Pancreas (tissue), 10 donors: Measurements from ENCODE around the gene MTCL1. TPM values are rescaled to one million over a fixed set of nuclear protein-coding genes. Genes with fewer than 3 reads are reported as not detected.
"Not testable (repeated sequence)": the region's sequence is repeated elsewhere in the genome, so short reads cannot be mapped to it uniquely, and the experiment has no call there.

Experiments used
- ATAC-seq, 4 donors: fragments of 200-7000 bp; cut with Tn5 transposase; one replicate each; pipeline versions ENCODE4 v1.8.0 to v1.9.1; 2020; ENCODE audit warnings: mild to moderate bottlenecking in 4 of 4, moderate library complexity in 4 of 4
- DNase-seq, 6 donors: peaks; one replicate each; pipeline ENCODE4 v3.0.0-alpha.2; 2020
- FAIRE-seq: peaks from 2 replicates; lab custom pipeline; 2012; peaks lifted over from hg19 to GRCh38; lab: Jason Lieb, UNC
- H3K27ac ChIP-seq, 4 donors: fragments of 200-600 bp; sonication (generic); 1 replicate in 3 of 4; 2 replicates in 1 of 4; pipeline versions ENCODE4 v1.5.0 to v1.8.0; 2020
- H3K27me3 ChIP-seq, 4 donors: fragments of 200-600 bp; one replicate each; pipeline ENCODE4 v1.8.0; 2021
- H3K36me3 ChIP-seq, 3 donors: fragments of 200-600 bp; sonication (generic) in 1 of 3; one replicate each; pipeline versions ENCODE4 v1.5.0 to v1.8.0; 2020 to 2021
- H3K4me1 ChIP-seq, 3 donors: fragments of 200-600 bp; one replicate each; pipeline ENCODE4 v1.8.0; 2021
- H3K4me3 ChIP-seq, 4 donors: fragments of 200-600 bp; sonication (generic) in 2 of 4; one replicate each; pipeline versions ENCODE4 v1.5.0 to v1.8.0; 2020 to 2021
- H3K9me3 ChIP-seq, 4 donors: fragments of 200-600 bp; one replicate each; pipeline ENCODE4 v1.8.0; 2021
- CTCF ChIP-seq, 4 donors: fragments of 200-600 bp; sonication (generic) in 3 of 4; IDR thresholded peaks; one replicate each; pipeline versions ENCODE4 v1.5.0 to v1.8.0; 2021; ENCODE audit warnings: antibody characterized with exemption in 4 of 4
- WGBS, 2 donors: extraction: QIAGEN DNeasy Blood & Tissue Kit; methylation state at CpG; one replicate each; pipeline ENCODE4 v1.1.7; 2013; 5-methylcytosine and 5-hydroxymethylcytosine counted together
- intact Hi-C, 3 donors: fragments of 100-400 bp; cut with DNase I; formaldehyde crosslinking; loops; one replicate each; pipeline versions ENCODE4 v1.11.1 to v1.14.2; 2022
- polyA plus RNA-seq, 2 donors: library from polyadenylated mRNA; stranded (reverse); fragments of 200-250 nt; gene quantifications; one replicate each; pipeline ENCODE4 v1.2.3, GENCODE V29; 2013
- total RNA-seq, 6 donors: library from RNA; stranded (reverse); fragmentation: NEBNext Ultra II Directional in 4 of 6; extraction: Animal tissue kit (Norgen Biotek cat#: 25700) in 4 of 6; gene quantifications; one replicate each; pipeline versions ENCODE4 v1.2.1 to v1.2.4, GENCODE V29; 2021 to 2023
- donor health status: healthy with polysubstance abuse.
- donor health status: DM: no; HTN: no; CAD: no; lungs with moderate emphysema.
- donor health status: DM: no; HTN: no; CAD: no.
- donor health status: control.
- donor health status: control.
- donor health status: Bipolar disorder and iron deficiency.
- donor health status: DM: yes; HTN: yes; CAD: no.
- donor health status: DM: no; HTN: no; CAD: no.
- donor health status: DM: no; HTN: no; CAD: no.
- donor health status: DM: yes; HTN: yes; CAD: no.

MTCL1 gene
- total and polyA plus RNA-seq, 8 donors = 9.2 to 18.4 (median 12.9) TPM

- no peak for DNase-seq
- H3K4me3 ChIP-seq = no peak overlapping the region
- H3K36me3 ChIP-seq = no peaks in the 10 kb centered on the region
- WGBS, 2 donors = 85 to 89% methylated on average over 7 of the region's 7 CpGs
- H3K4me1 ChIP-seq = peaks cover 0 to 8% (median 5%) of the 10 kb centered on the region in 3 donors
- H3K27ac ChIP-seq = no peak overlapping the region
- ATAC-seq = no peak
- TF ChIP-seq CTCF (IDR thresholded peaks at IDR 0.05) = no peak
- intact Hi-C loops = no loop called here
- H3K9me3 ChIP-seq = no peaks in the 10 kb centered on the region
- no peaks in the 10 kb centered on the region for H3K27me3 ChIP-seq
- no peak for FAIRE-seq
These were observed 52.1 kb downstream of the MTCL1 start for GRCh38 chr18:8757396-8757997.

GRCh38 chr18:8758466-8758865 is 53.1 kb downstream of the MTCL1 start:
- WGBS, 2 donors = 94 to 96% methylated on average over 4 of the region's 4 CpGs
- H3K36me3 ChIP-seq = no peaks in the 10 kb centered on the region
- ATAC-seq (no peak), DNase-seq (no peak), FAIRE-seq (no peak)
- no peaks in the 10 kb centered on the region for H3K9me3 ChIP-seq
- no peak overlapping the region for H3K27ac ChIP-seq
- no peak overlapping the region for H3K4me3 ChIP-seq
- intact Hi-C loops = no loop called here
- no peak for TF ChIP-seq CTCF (IDR thresholded peaks at IDR 0.05)
- H3K4me1 ChIP-seq = peaks cover 0 to 8% (median 5%) of the 10 kb centered on the region in 3 donors
- no peaks in the 10 kb centered on the region for H3K27me3 ChIP-seq

DNA sequence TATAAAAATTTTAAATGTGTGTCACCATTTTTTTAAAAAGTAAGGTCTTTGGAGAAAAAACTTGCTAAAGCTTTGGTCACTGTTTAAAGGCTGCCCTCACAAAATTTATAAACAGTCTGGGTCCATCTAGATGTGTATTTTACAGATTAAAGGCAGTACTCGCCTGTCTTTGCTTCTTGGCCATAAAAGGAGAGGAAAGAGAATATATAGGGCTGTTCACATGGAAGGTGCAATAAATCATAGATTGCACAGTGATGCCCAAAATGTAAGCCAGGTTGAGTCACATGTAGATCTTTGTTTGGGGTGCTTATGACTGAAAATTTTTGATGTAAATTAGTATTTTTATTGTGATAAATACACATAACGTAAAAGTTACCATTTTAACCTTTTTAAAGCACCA is 55.6 kb downstream of the MTCL1 start:
- no peak for ATAC-seq

DNA sequence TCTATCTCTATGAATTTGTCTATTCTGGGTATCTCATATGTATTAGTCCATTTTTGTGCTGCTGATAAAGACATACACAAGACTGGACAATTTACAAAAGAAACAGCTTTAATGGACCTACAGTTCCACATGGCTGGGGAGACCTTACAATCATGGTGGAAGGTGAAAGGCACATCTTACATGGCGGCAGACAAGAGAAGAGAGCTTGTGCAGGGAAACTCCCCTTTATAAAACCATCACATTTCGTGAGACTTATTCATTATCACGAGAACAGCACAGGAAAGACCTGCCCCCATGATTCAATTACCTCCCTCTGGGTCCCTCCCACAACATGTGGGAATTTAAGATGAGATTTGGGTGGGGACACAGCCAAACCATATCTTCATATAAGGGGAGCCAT is 56.2 kb downstream of the MTCL1 start:
- H3K9me3 ChIP-seq, H3K4me3 ChIP-seq, intact Hi-C loops, H3K36me3 ChIP-seq, H3K4me1 ChIP-seq, FAIRE-seq, H3K27me3 ChIP-seq, ATAC-seq, H3K27ac ChIP-seq, DNase-seq: not testable (repeated sequence)
- 93 to 96% methylated on average over 3 of the region's 3 CpGs for WGBS, 2 donors

More for the DNA sequence above, 55.6 kb downstream of the MTCL1 start:
- 93 to 97% methylated on average over 2 of the region's 2 CpGs for WGBS, 2 donors
- no peak overlapping the region for H3K27ac ChIP-seq
- no peak for TF ChIP-seq CTCF (IDR thresholded peaks at IDR 0.05)
- DNase-seq = no peak
- H3K4me3 ChIP-seq = no peak overlapping the region
- no peak for FAIRE-seq
- intact Hi-C loops = no loop called here
- H3K27me3 ChIP-seq = no peaks in the 10 kb centered on the region
- H3K9me3 ChIP-seq = no peaks in the 10 kb centered on the region
- H3K36me3 ChIP-seq = no peaks in the 10 kb centered on the region
- H3K4me1 ChIP-seq = no peaks in the 10 kb centered on the region

- no peaks in the 10 kb centered on the region for H3K9me3 ChIP-seq
- ATAC-seq = no peak
- H3K4me3 ChIP-seq = no peak overlapping the region
- no peak for DNase-seq
- 86 to 96% methylated on average over 5 of the region's 5 CpGs for WGBS, 2 donors
- no peaks in the 10 kb centered on the region for H3K4me1 ChIP-seq
- FAIRE-seq = no peak
- H3K27ac ChIP-seq = no peak overlapping the region
- intact Hi-C loops = no loop called here
- H3K36me3 ChIP-seq = no peaks in the 10 kb centered on the region
- H3K27me3 ChIP-seq = no peaks in the 10 kb centered on the region
- no peak for TF ChIP-seq CTCF (IDR thresholded peaks at IDR 0.05)
These were observed 57.6 kb downstream of the MTCL1 start for GRCh38 chr18:8762968-8763367.
